AG10803 (cell line): ENCODE measurements around the gene CFAP206.
"Not testable (repeated sequence)": the region's sequence is repeated elsewhere in the genome, so short reads cannot be mapped to it uniquely, and the experiment has no call there.

Experiments used
- DNase-seq: peaks from one replicate; pipeline ENCODE4 v3.0.0; 2010; ENCODE audit warnings: low read depth
- H3K4me3 ChIP-seq: 2 replicates; pipeline ENCODE4 v1.5.1; 2011; ENCODE audit warnings: mild to moderate bottlenecking, low read length, control low read depth
- CTCF ChIP-seq: conservative IDR thresholded peaks from 2 replicates; pipeline ENCODE4 v1.5.1; 2011; ENCODE audit warnings: mild to moderate bottlenecking, low read length, control low read depth, inconsistent platforms

Gene CFAP206

DNA sequence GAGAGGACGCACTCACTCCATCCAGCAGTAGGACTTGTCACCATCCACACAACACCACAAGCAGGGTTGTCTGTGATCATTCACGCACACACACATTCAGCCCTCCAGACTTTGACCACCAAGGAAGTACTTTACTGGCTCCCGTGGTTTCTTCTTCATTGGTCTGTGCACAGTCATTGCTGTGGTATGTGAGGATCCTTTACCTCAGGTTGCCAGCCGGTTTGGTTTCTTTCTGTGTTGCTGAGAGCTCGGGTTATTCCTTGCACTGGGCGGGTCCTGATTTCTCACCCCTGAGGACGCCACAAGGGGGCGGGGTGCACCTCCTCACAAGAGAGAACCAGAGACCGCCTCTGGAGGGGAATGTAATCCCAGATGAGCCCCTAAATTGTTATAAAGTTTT lies 76.2 kb downstream of the CFAP206 start:
- TF ChIP-seq CTCF, result no peak
- DNase-seq, result peak; percentile 44
- H3K4me3 ChIP-seq, result no peak overlapping the region

GRCh38 chr6:87484491-87484890 lies 76.7 kb downstream of the CFAP206 start:
- no peak for TF ChIP-seq CTCF
- DNase-seq, result no peak
- H3K4me3 ChIP-seq, result no peak overlapping the region

DNA sequence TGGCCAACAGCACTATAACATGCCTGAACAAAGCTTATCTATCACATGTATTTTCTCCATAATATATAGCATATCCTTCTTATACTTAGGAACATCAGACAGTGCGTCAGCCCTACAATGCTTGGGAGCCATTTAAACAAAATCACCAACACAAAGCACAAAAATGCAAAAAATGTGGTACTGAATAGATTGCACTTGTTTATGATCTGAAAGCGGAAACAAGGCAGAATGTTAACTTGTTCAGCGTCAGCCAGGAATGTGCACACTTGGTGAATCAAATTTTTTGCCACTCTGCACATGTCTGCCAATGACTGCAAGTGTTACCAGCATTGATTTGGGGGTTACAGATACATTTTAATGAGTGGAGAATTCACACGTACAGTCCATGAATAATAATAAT lies 79.8 kb downstream of the CFAP206 start:
- no peak for TF ChIP-seq CTCF
- no peak overlapping the region for H3K4me3 ChIP-seq
- peak; percentile 4 for DNase-seq

DNA sequence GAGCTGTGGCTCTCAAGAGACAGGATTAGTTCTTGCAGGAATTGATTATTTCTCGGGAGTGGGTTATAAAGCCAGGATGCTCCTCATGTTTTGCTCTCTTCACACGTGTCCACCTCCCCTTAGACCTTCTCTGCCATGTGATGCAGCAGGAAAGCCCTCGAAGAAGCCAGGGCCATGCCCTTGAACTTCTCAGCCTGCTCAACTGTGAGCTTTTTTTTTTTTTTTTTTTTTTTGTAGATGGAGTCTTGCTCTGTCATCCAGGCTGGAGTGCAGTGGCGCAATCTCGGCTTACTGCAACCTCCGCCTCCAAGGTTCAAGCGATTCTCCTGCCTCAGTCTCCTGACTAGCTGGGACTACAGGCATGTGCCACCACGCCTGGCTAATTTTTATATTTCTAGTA lies 81.6 kb downstream of the CFAP206 start:
- not testable (repeated sequence) for DNase-seq, H3K4me3 ChIP-seq

- no peak for DNase-seq
- TF ChIP-seq CTCF, result no peak
Observed at GRCh38 chr6:87494761-87495422, 87.1 kb downstream of the CFAP206 start.

GRCh38 chr6:87498048-87498447 lies 90.3 kb downstream of the CFAP206 start:
- DNase-seq, result no peak

More at GRCh38 chr6:87494761-87495422, 87.1 kb downstream of the CFAP206 start:
- no peak overlapping the region for H3K4me3 ChIP-seq

DNA sequence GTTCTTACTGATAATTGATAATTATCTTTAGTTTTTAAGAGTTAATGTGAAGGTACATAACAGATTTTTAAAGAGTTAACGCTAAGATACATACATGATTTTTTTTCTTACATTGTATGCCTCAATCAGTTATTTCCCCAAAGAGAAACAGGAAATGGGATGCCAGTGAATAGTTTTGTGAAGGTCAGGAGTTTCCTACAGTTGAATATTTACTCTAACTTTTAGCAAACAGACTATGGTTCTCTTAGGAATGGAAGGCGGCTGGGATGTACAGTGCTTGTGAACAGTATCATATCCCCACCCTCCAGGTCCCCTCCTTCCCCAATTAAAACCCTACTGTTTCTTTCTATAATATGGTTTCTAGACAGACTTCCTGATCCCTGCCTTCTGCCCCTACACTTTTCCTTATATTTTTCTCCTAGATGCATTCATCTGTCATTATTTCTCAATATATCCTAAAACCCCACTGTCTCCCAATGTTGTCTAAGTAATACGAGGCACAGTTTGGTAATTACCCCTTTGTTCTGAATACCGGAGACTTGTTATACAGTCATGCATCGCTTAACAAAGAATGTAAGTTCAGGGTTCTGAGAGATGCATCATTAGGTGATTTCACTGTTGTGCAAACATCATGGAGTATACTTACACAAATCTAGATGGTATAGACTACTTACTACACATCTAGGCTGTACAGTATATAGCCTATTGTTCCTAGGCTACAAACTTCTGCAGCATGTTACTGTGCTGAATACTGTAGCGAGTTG lies 94.2 kb downstream of the CFAP206 start:
- no peak overlapping the region for H3K4me3 ChIP-seq
- TF ChIP-seq CTCF, result no peak
- no peak for DNase-seq

More at GRCh38 chr6:87498048-87498447, 90.3 kb downstream of the CFAP206 start:
- no peak overlapping the region for H3K4me3 ChIP-seq
- no peak for TF ChIP-seq CTCF
